GM12874 (cell line): Measurements from ENCODE around the gene CNEP1R1.

ENCODE experiments used
- CTCF ChIP-seq: IDR thresholded peaks from 2 replicates; pipeline ENCODE4 v1.5.1; 2011; ENCODE audit warnings: low read depth, mild to moderate bottlenecking, control low read depth, low read length, moderate library complexity; ENCODE audit not compliant: insufficient read depth

The CNEP1R1 gene

GRCh38 chr16:50002190-50002589, 22.8 kb upstream of the CNEP1R1 start:
- TF ChIP-seq CTCF = no peak

- TF ChIP-seq CTCF = no peak
Observed at GRCh38 chr16:50004239-50004638, 20.8 kb upstream of the CNEP1R1 start.

GRCh38 chr16:50006964-50007363, 18.1 kb upstream of the CNEP1R1 start:
- no peak for TF ChIP-seq CTCF

GRCh38 chr16:50007744-50008143, 17.3 kb upstream of the CNEP1R1 start:
- no peak for TF ChIP-seq CTCF

GRCh38 chr16:50010212-50010611, 14.8 kb upstream of the CNEP1R1 start:
- no peak for TF ChIP-seq CTCF

GRCh38 chr16:50011707-50012106, 13.3 kb upstream of the CNEP1R1 start:
- TF ChIP-seq CTCF = no peak

GRCh38 chr16:50012182-50012581, 12.8 kb upstream of the CNEP1R1 start:
- TF ChIP-seq CTCF = no peak

- no peak for TF ChIP-seq CTCF
Observed at GRCh38 chr16:50015631-50016030, 9.4 kb upstream of the CNEP1R1 start.
